HG03378 (cell line): ENCODE measurements around the gene CNN3.
A peak's percentile ranks its signal among the peaks of the same experiment; 100 is the strongest.

ENCODE experiments used
- ATAC-seq: cut with Tn5 transposase; IDR thresholded peaks from one replicate; pipeline ENCODE4 v1.9.1; 2021; ENCODE audit warnings: mild to moderate bottlenecking, moderate library complexity; ENCODE audit not compliant: unreplicated experiment

Gene CNN3

DNA sequence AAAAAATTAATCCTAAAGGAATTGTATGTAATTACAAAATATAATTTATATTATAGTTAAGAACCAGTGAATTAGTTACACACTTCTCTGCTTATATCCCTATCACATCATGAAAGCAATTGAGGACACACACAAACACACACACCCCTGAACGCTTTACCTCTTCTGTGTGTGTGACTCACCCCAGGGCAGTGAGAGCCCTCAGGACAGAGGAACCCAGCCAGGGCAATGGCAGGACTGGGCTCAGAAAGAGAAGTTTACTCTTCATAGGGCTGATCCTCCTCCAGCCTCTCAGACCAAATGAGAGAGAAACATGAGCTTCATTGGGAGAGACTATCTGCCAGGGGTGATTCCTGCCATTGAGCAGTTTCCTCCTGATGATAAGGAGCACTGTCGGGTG lies 68.6 kb downstream of the CNN3 start:
- ATAC-seq: no peak

DNA sequence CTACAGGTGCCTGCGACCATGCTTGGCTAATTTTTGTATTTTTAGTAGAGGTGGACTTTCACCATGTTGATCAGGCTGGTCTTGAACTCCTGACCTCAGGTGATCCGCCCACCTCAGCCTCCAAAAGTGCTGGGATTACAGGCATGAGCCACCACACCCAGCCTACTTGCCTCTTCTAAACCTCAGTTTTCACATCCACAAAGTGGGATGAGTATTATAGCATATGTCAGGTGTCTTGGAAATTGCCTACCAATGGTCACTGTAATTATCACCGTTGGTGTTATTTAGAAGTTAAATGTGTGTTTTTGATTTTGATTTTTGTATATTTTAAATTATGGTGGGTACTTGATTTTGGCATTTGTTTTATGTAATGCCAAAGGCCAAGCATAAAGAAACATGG lies 70.0 kb downstream of the CNN3 start:
- no peak for ATAC-seq

DNA sequence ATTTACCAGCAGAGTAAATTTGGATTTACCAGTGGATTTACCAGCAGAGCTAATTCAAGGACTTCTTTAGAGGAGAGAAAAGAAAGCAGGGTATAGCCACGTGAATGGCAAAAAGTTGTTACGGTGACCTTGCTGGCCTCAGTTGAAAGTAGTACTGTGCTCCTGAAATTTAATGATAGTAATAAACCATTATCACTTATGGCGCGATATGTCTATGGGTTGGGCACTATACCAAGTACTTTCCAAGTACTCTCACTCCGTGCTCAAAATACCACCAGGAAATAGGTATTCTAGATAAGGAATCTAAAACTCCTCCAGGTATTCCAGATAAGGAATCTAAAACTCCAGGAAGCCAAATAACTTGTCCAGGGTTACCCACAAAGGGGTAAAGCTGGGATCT lies 70.9 kb downstream of the CNN3 start:
- ATAC-seq: no peak

DNA sequence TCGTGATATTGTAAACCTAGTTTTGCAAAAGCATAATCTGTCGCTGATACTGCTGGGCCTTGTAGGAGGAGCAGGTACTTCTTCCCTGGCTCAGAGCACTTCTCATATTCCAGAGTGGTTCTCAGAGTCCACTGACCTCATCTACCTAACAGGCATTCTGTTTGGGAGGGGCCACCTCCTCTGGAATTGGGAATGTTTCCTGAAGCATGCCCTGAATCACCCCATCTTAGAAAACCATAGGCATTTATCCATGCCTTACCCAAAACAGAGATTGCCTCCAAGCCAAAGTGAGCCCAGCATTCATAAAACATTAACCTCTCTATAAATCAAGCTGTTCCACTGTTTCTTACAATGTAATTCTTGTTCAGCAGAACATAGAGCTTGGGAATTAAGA lies 71.6 kb downstream of the CNN3 start:
- ATAC-seq: no peak

DNA sequence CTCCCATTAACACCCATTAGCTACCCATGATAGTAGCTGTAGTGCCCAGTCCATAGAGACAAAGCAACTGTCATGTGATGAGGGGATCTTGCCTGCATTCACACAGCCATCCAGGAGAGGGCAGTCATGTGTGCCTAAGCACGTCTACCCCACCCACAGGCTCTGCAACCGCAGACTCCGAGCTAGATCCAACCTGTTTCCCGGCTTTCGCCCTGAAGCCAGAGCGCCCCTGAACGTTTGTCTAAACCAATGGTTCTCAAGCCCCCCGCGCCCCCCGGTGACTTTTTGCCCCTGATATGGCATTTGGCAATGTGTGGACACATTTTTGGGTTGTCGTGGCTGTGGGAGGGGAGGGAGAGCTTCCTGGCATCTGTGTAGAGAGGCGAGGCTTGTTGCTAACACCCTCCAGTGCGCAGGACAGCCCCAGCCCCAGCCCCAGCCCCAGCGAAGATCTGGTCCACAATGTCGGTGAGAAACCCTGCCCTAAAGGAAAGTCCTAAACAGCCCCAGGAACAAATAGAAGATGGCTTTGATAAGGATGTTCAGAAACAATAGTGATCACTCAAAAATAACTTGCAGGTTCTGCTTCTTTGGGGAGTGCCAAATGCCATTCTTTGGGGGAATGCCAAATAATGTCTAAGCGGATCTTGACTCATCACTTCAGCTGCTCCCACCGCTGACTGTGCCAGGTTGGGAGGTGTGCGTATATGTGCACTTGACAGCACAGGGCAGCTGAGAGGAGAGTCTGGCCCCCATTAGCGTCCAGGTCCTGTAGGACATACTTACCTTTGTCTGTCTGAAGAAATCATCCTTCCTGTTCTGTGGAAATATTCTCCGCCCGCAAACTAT lies 72.2 kb downstream of the CNN3 start:
- peak; percentile 98 for ATAC-seq

DNA sequence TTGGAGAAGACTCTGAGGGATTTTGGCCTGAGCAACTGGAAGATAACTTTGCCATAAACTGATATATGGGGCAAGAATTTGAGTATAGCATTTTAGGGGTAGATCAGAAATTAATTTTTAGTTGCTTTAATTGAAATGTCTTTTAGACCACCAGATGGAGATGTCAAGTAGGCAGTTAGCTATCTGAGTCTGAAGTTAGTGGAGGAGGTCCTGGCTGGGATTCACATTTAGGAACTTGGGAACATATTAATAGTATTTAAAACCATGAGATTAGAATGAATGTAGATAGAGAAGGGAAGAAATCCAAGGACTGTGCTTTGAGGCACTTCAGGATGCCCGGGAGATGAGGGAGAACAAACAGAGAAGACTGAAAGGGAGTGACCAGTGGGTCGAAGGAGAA lies 74.1 kb downstream of the CNN3 start:
- no peak for ATAC-seq

DNA sequence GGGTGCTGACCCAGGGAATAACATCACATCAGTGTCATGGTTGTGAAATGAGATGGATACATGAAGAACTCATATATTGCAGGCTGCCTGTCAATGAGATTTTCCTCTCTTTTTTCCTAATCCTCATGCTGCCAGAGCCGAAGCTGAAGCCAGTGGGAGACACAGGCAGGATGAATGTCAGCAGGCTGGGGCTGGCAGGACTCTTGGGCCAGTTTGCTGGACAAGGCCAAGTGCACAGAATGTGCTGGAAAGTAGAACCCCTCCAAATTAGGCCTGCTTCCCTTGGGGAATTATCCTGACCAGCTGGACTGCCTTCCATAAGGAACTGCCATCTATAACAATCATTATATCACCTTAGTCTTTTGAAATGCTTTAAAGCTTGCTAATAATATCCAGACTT lies 75.3 kb downstream of the CNN3 start:
- ATAC-seq: no peak
